Heart right ventricle (tissue), 16 donors: Measurements from ENCODE around the gene FMO2. TPM values are rescaled to one million over a fixed set of nuclear protein-coding genes. Genes with fewer than 3 reads are reported as not detected.

Experiments
- ATAC-seq, 8 donors: fragments of 200-7000 bp; cut with Tn5 transposase; one replicate each; pipeline ENCODE4 v1.9.1; 2020; ENCODE audit warnings: mild to moderate bottlenecking in 8 of 8, moderate library complexity in 8 of 8, moderate number of reproducible peaks in 1 of 8
- DNase-seq, 2 donors: peaks; one replicate each; pipeline ENCODE4 v3.0.0-alpha.2; 2020
- H3K27ac ChIP-seq, 10 donors: fragments of 200-600 bp; sonication (generic) in 2 of 10; one replicate each; pipeline versions ENCODE4 v1.5.0 to v1.8.0; 2020 to 2022; ENCODE audit warnings: mild to moderate bottlenecking in 3 of 10
- H3K27me3 ChIP-seq, 7 donors: fragments of 200-600 bp; one replicate each; pipeline ENCODE4 v1.8.0; 2021 to 2022; ENCODE audit warnings: mild to moderate bottlenecking in 2 of 7
- H3K36me3 ChIP-seq, 9 donors: fragments of 200-600 bp; sonication (generic) in 1 of 9; one replicate each; pipeline versions ENCODE4 v1.5.0 to v1.8.0; 2020 to 2022; ENCODE audit warnings: mild to moderate bottlenecking in 2 of 9
- H3K4me1 ChIP-seq, 9 donors: fragments of 200-600 bp; sonication (generic) in 1 of 9; one replicate each; pipeline versions ENCODE4 v1.5.0 to v1.8.0; 2020 to 2022; ENCODE audit warnings: mild to moderate bottlenecking in 4 of 9
- H3K4me3 ChIP-seq, 10 donors: fragments of 200-600 bp; sonication (generic) in 2 of 10; one replicate each; pipeline versions ENCODE4 v1.5.0 to v1.8.0; 2020 to 2022; ENCODE audit warnings: mild to moderate bottlenecking in 7 of 10, moderate library complexity in 2 of 10
- H3K9me3 ChIP-seq, 11 donors: fragments of 200-600 bp in 10 of 11; sonication (generic) in 2 of 11; one replicate each; pipeline versions ENCODE4 v1.5.0 to v1.8.0; 2013 to 2022; ENCODE audit warnings: mild to moderate bottlenecking in 2 of 11, control low read depth in 1 of 11, moderate library complexity in 1 of 11
- WGBS, 2 donors: extraction: QIAGEN DNeasy Blood & Tissue Kit; methylation state at CpG; one replicate each; pipeline ENCODE4 v1.1.7; 2013; ENCODE audit warnings: inconsistent platforms in 1 of 2; 5-methylcytosine and 5-hydroxymethylcytosine counted together
- intact Hi-C, 10 donors: fragments of 100-400 bp; cut with DNase I; formaldehyde crosslinking; loops; one replicate each; pipeline versions ENCODE4 v1.11.1 to v1.14.2; 2022
- polyA plus RNA-seq, 2 donors: library from polyadenylated mRNA; stranded (reverse); fragments of 200-250 nt; gene quantifications; one replicate each; pipeline ENCODE4 v1.2.3, GENCODE V29; 2013
- total RNA-seq, 10 donors: library from RNA; stranded (reverse); fragmentation: NEBNext Ultra II Directional in 3 of 10; extraction: Animal tissue kit (Norgen Biotek cat#: 25700) in 3 of 10; gene quantifications; one replicate each; pipeline versions ENCODE4 v1.2.1 to v1.2.4, GENCODE V29; 2021 to 2023
- TF ChIP-seq, protein P1 (sequence below), 9 donors: fragments of 200-600 bp; sonication (generic) in 2 of 9; IDR thresholded peaks; one replicate each; pipeline versions ENCODE4 v1.5.0 to v1.8.0; 2021 to 2022; ENCODE audit warnings: antibody characterized with exemption in 9 of 9, mild to moderate bottlenecking in 5 of 9, moderate library complexity in 1 of 9
- donor health status: Arrhythmogenic right ventricular cardiomyopathy.
- donor health status: ischemic (EF 13 %, LVEDD 7.1; RV severe dilation, severe dysfunction).
- donor health status: healthy with polysubstance abuse.
- donor health status: DM: no; HTN: yes; CAD: no.
- donor health status: DM: no; HTN: no; CAD: no.
- donor health status: ischemic (EF 25% LVEDD 6.9; RV normal size, moderate dysfunction).
- donor health status: ischemic (EF 25% LVEDD 5.7; RV mildly dilated, moderate dysfunction).
- donor health status: healthy.
- donor health status: DM: yes; HTN: yes; CAD: no.
- donor health status: Ischemic cardiomyopathy.
- donor health status: ischemic (EF 35%, LVEDD 5.7; RV mildly dilated, moderate dysfunction).
- donor health status: nonischemic (EF 11% LVEDD 7.7; RV severe dilation, severe dysfunction).
- donor health status: DM: yes; HTN: yes; CAD: no.
- donor health status: PGD.
- donor health status: ischemic (EF 29% LVEDD 5.4; RV normal size, mild dysfunction).
- donor health status: nonischemic (EF 23%, LVEDD 6.1; RV moderate dilation, normal function).

Gene FMO2
- total and polyA plus RNA-seq, 12 donors: 7.6 to 78.5 (median 28.7) TPM

DNA sequence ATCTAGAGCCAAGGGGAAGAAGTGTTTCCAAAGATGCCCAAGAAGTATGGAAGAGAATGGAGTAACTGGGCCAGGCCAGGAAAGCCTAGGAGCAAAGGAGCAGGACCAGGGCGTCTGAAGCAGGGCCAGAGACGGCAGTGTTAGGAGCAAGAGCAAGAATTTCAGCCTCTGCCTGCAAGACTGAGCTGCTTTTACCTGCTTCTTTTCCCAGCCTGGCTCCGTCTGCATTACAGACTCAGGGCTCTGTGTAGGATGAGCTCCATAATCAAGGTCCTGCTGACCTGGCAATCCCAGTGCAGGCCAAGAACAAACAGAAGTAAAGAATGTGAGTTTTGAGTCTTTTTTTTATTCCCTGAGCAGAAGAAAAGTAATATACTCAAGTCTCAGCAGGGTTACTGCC, 73.3 kb downstream of the FMO2 start:
- no peak for ATAC-seq
- TF ChIP-seq, protein P1, sequence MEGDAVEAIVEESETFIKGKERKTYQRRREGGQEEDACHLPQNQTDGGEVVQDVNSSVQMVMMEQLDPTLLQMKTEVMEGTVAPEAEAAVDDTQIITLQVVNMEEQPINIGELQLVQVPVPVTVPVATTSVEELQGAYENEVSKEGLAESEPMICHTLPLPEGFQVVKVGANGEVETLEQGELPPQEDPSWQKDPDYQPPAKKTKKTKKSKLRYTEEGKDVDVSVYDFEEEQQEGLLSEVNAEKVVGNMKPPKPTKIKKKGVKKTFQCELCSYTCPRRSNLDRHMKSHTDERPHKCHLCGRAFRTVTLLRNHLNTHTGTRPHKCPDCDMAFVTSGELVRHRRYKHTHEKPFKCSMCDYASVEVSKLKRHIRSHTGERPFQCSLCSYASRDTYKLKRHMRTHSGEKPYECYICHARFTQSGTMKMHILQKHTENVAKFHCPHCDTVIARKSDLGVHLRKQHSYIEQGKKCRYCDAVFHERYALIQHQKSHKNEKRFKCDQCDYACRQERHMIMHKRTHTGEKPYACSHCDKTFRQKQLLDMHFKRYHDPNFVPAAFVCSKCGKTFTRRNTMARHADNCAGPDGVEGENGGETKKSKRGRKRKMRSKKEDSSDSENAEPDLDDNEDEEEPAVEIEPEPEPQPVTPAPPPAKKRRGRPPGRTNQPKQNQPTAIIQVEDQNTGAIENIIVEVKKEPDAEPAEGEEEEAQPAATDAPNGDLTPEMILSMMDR (IDR thresholded peaks at IDR 0.05): no peak
- Histone ChIP-seq H3K27me3 (peaks cover 0 to 15% (median 2%) of the 10 kb centered on the region in 7 donors), H3K27ac (peak overlapping the region in 5 of 10 donors; percentile 12 to 62 (median 42)), H3K36me3 (no peaks in the 10 kb centered on the region), H3K9me3 (no peaks in the 10 kb centered on the region), H3K4me1 (peaks cover 0 to 21% (median 7%) of the 10 kb centered on the region in 9 donors), H3K4me3 (peak overlapping the region in 1 of 10 donors; percentile 17)
- WGBS, 2 donors: 66 to 70% methylated on average over 3 of the region's 3 CpGs
- no peak for DNase-seq
- intact Hi-C loops: loop anchor here in 1 of 10 donors (5.0 kb wide), 1 partner anchor 54 kb away; the partner anchor contains the start of gene FMO4

DNA sequence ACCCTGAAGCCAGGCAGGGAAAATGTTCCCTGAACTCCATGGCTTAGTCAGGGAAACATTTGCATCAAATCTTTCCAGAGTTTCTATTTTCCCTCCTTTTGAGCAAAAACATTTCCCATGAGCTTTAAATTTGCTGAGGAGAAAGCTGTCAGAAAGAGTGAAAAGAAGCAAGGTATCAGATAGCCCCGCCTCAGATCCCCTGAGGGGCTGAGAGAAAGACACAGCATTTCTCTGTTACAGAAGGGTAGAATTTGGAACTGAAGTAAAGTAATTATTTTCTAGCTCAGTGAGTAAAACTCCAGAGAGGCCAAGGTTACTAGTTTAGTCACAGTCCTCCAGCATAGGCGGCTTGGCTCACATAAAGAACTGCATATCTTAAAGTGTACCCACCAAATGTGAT, 73.8 kb downstream of the FMO2 start:
- no peak overlapping the region for H3K4me3 ChIP-seq
- ATAC-seq (peak in 1 of 8 donors; percentile 15), DNase-seq (no peak)
- intact Hi-C loops: loop anchor here in 1 of 10 donors (5.0 kb wide), 1 partner anchor 53 kb away; the partner anchor contains the start of gene FMO4
- H3K9me3 ChIP-seq: no peaks in the 10 kb centered on the region
- TF ChIP-seq, protein P1 (IDR thresholded peaks at IDR 0.05): no peak
- H3K4me1 ChIP-seq: peaks cover 0 to 21% (median 7%) of the 10 kb centered on the region in 9 donors
- peaks cover 0 to 10% (median 0%) of the 10 kb centered on the region in 7 donors for H3K27me3 ChIP-seq
- H3K27ac ChIP-seq: peak overlapping the region in 5 of 10 donors; percentile 12 to 62 (median 42)
- H3K36me3 ChIP-seq: no peaks in the 10 kb centered on the region
- WGBS, 2 donors: 70 to 77% methylated on average over 2 of the region's 2 CpGs

Other genes with a start within 250 kb of the FMO2 start
- not detected for gene MROH9, start 249.8 kb upstream of the FMO2 start, total RNA-seq
- not detected for gene MROH9, start 249.8 kb upstream of the FMO2 start, polyA plus RNA-seq
- gene FMO3, start 94.4 kb upstream of the FMO2 start, total RNA-seq: 1 to 10 TPM in 5 of 10 donors, under 1 TPM in 5; 0.51 to 2.1 (median 1.1) TPM
- 1 to 10 TPM in 1 of 2 donors, under 1 TPM in 1; 0.83 to 1.4 TPM for gene FMO3, start 94.4 kb upstream of the FMO2 start, polyA plus RNA-seq
- 1 to 10 TPM in 4 of 10 donors, under 1 TPM in 4, not detected in 2; 0.15 to 7.8 (median 0.92) TPM for gene FMO1, start 63.2 kb downstream of the FMO2 start, total RNA-seq
- gene FMO1, start 63.2 kb downstream of the FMO2 start, polyA plus RNA-seq: under 1 TPM in 1 of 2 donors, not detected in 1; 0.16 TPM
- gene FMO4, start 128.9 kb downstream of the FMO2 start, total RNA-seq: 1 to 10 TPM; 2.8 to 8.7 (median 5.3) TPM
- gene FMO4, start 128.9 kb downstream of the FMO2 start, polyA plus RNA-seq: 1 to 10 TPM; 1.7 to 7.6 TPM